Cerebellar cortex (tissue), 1 donor: Measurements from ENCODE around the gene BCAM.
"Not testable (repeated sequence)": the region's sequence is repeated elsewhere in the genome, so short reads cannot be mapped to it uniquely, and the experiment has no call there.

ENCODE experiments used
- DNase-seq: peaks from one replicate; pipeline ENCODE4 v3.0.0-alpha.2; 2015; ENCODE audit warnings: low spot score

BCAM gene

GRCh38 chr19:44817725-44818465 lies 9.0 kb downstream of the BCAM start:
- no peak for DNase-seq

- DNase-seq = no peak
These were observed 9.6 kb downstream of the BCAM start for GRCh38 chr19:44818466-44819031.

- DNase-seq = no peak
These were observed 10.4 kb downstream of the BCAM start for GRCh38 chr19:44819246-44819832.

- no peak for DNase-seq
These were observed 12.0 kb downstream of the BCAM start for GRCh38 chr19:44820648-44821609.

GRCh38 chr19:44822177-44822576 lies 13.3 kb downstream of the BCAM start:
- no peak for DNase-seq

- no peak for DNase-seq
These were observed 13.9 kb downstream of the BCAM start for GRCh38 chr19:44822670-44823372.

GRCh38 chr19:44823373-44823698 lies 14.4 kb downstream of the BCAM start:
- no peak for DNase-seq

- DNase-seq = no peak
These were observed 15.9 kb downstream of the BCAM start for GRCh38 chr19:44824761-44825160.

GRCh38 chr19:44832875-44833274 lies 24.0 kb downstream of the BCAM start:
- not testable (repeated sequence) for DNase-seq

GRCh38 chr19:44834399-44834798 lies 25.5 kb downstream of the BCAM start:
- DNase-seq = not testable (repeated sequence)

GRCh38 chr19:44839276-44839675 lies 30.4 kb downstream of the BCAM start:
- no peak for DNase-seq

- no peak for DNase-seq
These were observed 31.9 kb downstream of the BCAM start for GRCh38 chr19:44840811-44841210.

GRCh38 chr19:44841231-44841630 lies 32.3 kb downstream of the BCAM start:
- no peak for DNase-seq

- no peak for DNase-seq
These were observed 36.3 kb downstream of the BCAM start for GRCh38 chr19:44845286-44845611.

- peak; percentile 86 for DNase-seq
These were observed 36.9 kb downstream of the BCAM start, which contains the start of gene NECTIN2 for GRCh38 chr19:44845612-44846454. NECTIN2 (plus strand) TSS chr19:44846297; CDS start chr19:44846526, 229 bp downstream.

GRCh38 chr19:44846455-44847143 lies 37.7 kb downstream of the BCAM start:
- DNase-seq = no peak

GRCh38 chr19:44847144-44848035 lies 38.5 kb downstream of the BCAM start:
- DNase-seq = peak; percentile 34

- DNase-seq = peak; percentile 21
These were observed 39.3 kb downstream of the BCAM start for GRCh38 chr19:44848036-44848811.
